HG03064 (cell line): ENCODE data around the gene DCBLD1.
"Not testable (repeated sequence)": the region's sequence is repeated elsewhere in the genome, so short reads cannot be mapped to it uniquely, and the experiment has no call there.

Experiments
- ATAC-seq: cut with Tn5 transposase; IDR thresholded peaks from one replicate; pipeline ENCODE4 v1.9.1; 2021; ENCODE audit warnings: low read depth; ENCODE audit not compliant: unreplicated experiment

DCBLD1 gene

DNA sequence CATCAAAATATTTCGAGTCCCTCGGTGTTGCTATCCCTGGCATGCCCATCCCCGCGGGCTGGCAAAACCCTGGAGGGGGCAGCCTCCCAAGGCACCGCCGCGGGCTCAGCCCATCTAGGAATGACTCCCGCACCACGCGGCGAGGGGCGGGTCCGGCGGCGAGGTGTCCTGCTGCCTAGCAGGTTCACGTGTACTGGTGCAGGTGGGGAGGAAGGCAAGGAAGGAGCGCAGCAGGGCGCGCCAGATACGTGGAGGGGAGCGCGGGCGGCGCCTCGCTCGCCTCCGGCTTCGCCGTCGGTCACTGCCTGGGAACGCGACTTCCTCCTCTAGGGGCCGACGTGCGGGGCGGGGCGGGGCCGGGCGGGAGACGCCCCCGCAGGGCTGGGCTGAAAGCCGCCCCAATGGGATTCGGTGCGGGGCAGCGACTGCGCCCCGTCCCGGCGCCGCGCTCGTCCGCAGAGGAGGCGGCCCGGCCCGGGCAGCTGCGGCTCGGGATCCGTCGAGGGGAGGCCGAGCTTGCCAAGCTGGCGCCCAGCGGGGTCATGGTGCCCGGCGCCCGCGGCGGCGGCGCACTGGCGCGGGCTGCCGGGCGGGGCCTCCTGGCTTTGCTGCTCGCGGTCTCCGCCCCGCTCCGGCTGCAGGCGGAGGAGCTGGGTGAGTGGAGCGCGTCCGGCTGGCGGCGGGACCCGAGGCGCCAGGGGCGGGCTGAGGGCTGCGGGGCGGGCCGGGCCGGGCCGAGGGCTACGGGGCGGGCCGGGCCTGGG, at the start of gene DCBLD1:
Gene DCBLD1 (plus strand): TSS at position 435 of the 764 bp plus-strand sequence. CDS start 108 bp downstream, at position 543.
- peak; percentile 75 for ATAC-seq

GRCh38 chr6:117440706-117441525, 41.6 kb upstream of the DCBLD1 start:
- ATAC-seq: no peak

DNA sequence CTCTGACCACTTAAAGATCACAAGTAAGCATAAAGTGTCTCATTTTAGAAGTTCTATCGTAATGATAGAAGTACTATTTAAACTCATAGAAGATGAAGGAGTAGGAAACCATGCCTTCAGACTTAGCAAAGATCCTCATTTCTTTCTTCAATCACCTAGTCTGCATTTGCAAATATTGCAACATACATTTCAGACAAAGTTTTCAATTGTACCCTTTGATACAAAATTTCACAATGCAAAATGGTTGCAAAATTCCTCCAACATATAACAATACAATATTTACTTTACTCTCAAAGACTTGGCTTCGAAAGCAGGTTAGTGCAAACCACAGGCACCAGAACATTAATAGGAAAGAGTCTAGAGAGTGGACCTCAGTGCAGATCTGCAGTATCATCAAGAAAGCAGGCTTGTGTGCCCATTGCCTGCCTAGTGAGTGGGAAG, 40.6 kb upstream of the DCBLD1 start:
- no peak for ATAC-seq

- not testable (repeated sequence) for ATAC-seq
Measured at GRCh38 chr6:117442313-117442712, 40.2 kb upstream of the DCBLD1 start.

GRCh38 chr6:117444600-117444999, 37.9 kb upstream of the DCBLD1 start:
- ATAC-seq: no peak

DNA sequence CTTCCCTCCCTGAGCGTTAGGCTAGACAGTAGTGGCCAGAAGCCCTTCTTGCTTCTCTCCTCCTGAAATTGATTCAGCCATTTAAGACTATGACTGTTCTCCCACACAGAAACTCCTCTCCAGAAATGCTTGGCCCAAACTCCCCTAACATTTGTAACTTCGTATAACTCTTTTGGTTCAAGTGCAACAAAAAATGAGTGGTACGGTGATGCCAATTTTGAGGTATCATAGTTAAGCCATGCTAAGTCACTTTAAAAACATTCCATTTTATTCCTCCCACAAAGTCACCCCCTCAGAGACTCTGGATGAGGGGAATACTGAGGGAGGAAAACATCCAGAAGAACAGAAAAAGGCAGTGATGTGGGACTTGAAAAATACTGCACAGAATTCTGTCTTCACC, 35.6 kb upstream of the DCBLD1 start:
- ATAC-seq: no peak

DNA sequence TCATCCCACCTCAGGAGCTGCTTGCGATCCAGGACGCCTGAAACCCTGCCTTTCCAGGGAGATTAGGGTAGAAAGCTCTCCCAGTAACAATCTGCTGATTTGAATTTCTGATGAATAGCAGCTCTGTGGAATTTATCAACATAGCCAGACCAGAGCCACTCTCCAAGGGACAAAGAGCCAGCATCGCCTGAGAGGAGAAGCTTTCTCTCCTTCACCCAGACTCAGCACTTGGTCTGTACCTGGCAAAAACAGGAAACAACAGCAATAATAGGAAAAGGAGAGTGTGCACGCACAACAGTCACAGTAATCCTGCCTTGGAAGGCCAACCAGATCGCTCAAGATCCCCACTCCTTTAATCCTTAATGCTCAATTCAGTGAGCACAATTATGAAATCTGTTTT, 34.5 kb upstream of the DCBLD1 start:
- ATAC-seq: no peak

DNA sequence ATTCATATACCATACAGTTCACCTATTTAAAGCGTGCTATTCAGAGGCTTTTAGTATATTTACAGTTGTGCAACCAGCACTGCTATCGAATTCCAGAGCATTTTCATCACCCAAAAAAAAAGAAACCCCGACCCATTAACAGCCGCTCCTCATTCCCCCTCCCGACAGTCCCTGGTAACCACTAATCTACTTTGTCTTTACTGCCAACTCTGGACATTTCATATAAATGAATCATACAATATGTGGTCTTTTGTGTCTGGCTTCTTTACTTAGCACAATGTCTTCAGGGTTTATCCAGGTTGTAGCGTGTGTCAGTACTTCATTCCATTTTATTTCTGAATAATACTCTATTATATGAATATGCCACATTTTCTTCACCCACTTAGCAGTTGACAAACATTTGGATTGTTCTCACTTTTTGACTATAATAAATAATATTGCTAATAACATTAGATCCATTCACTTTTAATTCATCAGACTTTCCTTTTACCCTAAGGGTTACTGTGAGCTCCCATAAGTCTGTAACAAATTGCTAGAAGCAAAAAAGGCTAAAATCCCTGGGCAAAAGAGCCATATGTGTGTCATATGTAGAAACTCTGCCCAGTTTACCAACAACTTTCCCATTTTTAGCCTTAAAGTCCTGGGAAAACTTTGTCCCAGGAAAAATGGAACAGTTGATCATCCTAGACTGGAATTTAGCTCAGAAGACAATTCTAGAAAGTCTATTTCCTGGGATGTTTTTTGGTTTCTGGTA, 33.6 kb upstream of the DCBLD1 start:
- ATAC-seq: no peak

DNA sequence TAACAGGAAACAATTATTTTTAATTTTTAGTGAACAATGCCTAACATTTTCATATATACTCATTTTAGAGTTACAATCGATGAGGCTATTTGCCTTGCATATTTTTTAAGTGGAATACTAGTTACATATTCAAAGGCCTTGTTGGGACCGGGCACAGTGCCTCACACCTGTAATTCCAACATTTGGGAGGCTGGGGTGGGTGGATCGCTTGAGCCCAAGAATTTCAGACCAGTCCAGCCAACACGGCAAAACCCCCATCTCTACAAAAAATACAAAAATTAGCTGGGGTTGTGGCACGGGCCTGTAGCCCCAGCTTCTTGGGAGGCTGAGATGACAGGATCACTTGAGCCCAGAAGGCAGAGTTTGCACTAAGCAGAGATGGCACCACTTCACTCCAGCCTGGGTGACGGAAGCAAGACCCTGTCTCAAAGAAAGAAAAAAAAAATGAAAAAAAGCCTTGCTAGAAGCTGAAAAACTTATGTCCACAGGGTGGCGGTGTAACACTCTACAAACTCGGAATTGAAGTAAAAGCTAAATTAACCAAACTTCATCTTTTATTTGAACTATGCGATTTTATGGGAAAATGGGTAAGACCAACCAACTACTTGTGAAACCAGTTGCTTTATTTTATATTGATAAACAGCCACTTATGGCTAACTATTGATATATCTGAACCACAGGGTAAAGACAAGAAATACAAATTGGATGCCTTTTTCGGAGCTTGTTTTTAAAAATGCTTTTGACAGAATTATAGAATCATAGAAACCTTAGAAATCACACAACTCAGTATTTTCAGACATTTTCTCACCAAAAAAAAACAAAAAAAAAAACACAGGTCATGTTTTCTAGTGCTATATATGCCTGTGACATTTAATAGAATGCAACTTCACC, 32.7 kb upstream of the DCBLD1 start:
- ATAC-seq: no peak

GRCh38 chr6:117451671-117452070, 30.8 kb upstream of the DCBLD1 start:
- no peak for ATAC-seq

GRCh38 chr6:117456250-117456649, 26.2 kb upstream of the DCBLD1 start:
- no peak for ATAC-seq

GRCh38 chr6:117456998-117457397, 25.5 kb upstream of the DCBLD1 start:
- ATAC-seq: no peak

- no peak for ATAC-seq
Measured at GRCh38 chr6:117459204-117459944, 23.1 kb upstream of the DCBLD1 start.

- ATAC-seq: peak; percentile 84
Measured at GRCh38 chr6:117463762-117464665, 18.5 kb upstream of the DCBLD1 start.

DNA sequence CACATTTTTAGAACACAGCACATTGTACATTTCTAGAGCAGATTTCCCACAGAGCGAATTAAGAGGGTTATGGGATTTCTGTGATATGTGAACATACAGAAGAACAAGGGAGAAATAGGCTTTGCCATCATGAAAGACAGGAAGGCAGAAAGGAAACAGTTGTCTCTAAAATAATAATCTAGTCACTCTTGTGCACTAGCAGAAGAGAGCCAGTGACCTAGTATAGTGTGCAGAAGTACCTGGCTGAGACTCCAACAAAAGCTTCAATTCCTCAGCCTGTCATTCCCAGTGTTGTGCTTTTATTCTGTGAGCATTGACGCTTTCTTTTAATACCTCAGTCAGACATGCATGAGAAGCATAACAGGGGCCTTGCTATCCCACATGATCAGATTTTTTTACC, 17.8 kb upstream of the DCBLD1 start:
- no peak for ATAC-seq

- no peak for ATAC-seq
Measured at GRCh38 chr6:117465691-117466090, 16.8 kb upstream of the DCBLD1 start.

DNA sequence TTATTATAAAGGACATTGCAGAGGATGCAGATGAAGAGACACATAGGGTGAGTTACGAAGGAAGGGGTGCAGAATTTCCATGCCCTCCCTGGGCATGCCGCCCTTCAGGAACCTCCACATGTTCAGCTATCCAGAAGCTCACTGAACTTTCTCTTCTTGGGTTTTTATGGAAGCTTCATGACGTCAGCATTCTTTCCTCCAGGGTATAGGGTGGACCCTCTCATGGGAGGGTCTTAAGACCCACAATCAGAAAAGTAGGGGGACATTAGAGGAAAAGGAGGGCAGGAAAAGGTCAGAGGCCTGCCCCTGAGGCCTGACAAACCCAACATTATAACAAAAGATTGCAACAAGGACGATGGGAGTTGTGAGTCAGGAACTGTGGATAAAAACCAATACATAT, 14.6 kb upstream of the DCBLD1 start:
- ATAC-seq: no peak

GRCh38 chr6:117468527-117468926, 13.9 kb upstream of the DCBLD1 start:
- not testable (repeated sequence) for ATAC-seq
